Testis (tissue), 3 donors: ENCODE results near the gene BMP8A. TPM values are rescaled to one million over a fixed set of nuclear protein-coding genes. Genes with fewer than 3 reads are reported as not detected.

ENCODE experiments used
- DNase-seq: peaks from one replicate; pipeline ENCODE4 v3.0.0-alpha.2; 2019
- H3K27ac ChIP-seq, 2 donors: fragments of 200-600 bp; sonication (generic); one replicate each; pipeline ENCODE4 v1.5.1; 2019
- H3K27me3 ChIP-seq: fragments of 200-600 bp; sonication (generic); one replicate; pipeline ENCODE4 v1.5.1; 2019
- H3K36me3 ChIP-seq: fragments of 200-600 bp; sonication (generic); one replicate; pipeline ENCODE4 v1.5.1; 2017; ENCODE audit warnings: low read depth; ENCODE audit errors: missing control alignments
- H3K4me1 ChIP-seq: fragments of 200-600 bp; sonication (generic); one replicate; pipeline ENCODE4 v1.5.1; 2019
- H3K4me3 ChIP-seq, 2 donors: fragments of 200-600 bp; sonication (generic); one replicate each; pipeline ENCODE4 v1.5.1; 2017 to 2019
- H3K9me3 ChIP-seq: fragments of 200-600 bp; sonication (generic); one replicate; pipeline ENCODE4 v1.5.1; 2017
- POLR2A ChIP-seq: fragments of 450-650 bp; IDR thresholded peaks from one replicate; pipeline ENCODE4 v1.6.1; 2017; ENCODE audit warnings: antibody characterized with exemption, mild to moderate bottlenecking, moderate library complexity
- WGBS, 2 donors: methylation state at CpG; one replicate each; pipeline ENCODE4 v1.1.5; 2018; 5-methylcytosine and 5-hydroxymethylcytosine counted together
- intact Hi-C: fragments of 100-400 bp; cut with DNase I; formaldehyde crosslinking; loops from one replicate; pipeline ENCODE4 v1.15.1; 2023; ENCODE audit warnings: low total_unique reads
- polyA plus RNA-seq: library from polyadenylated mRNA; stranded (reverse); fragments of 350-450 nt; fragmentation: Illumina TruSeq; extraction: RNeasy Lipid Tissue Mini Kit (QIAGEN cat#74804); gene quantifications from one replicate; pipeline ENCODE4 v1.2.3, GENCODE V29; 2014; ENCODE audit warnings: low read depth, low replicate concordance; ENCODE audit not compliant: insufficient read depth
- total RNA-seq, 2 donors: library from RNA; depleted of rRNA; stranded (reverse); fragments of >200 nt; gene quantifications; one replicate each; pipeline ENCODE4 v1.2.3, GENCODE V29; 2016
- TF ChIP-seq, protein P1 (sequence below), 3 experiments: fragments of 450-650 bp in 2 of 3; fragments of 200-600 bp in 1 of 3; sonication (generic) in 1 of 3; IDR thresholded peaks; one replicate each; pipeline ENCODE4 v1.5.1; 2016 to 2019; ENCODE audit warnings: antibody characterized with exemption in 3 of 3, mild to moderate bottlenecking in 2 of 3, moderate library complexity in 1 of 3

The BMP8A gene
- total and polyA plus RNA-seq, 3 donors from 2014 or later, result 4.3 to 15.0 (median 5.6) TPM

GRCh38 chr1:39562886-39563285 lies 71.5 kb downstream of the BMP8A start:
- Histone ChIP-seq H3K27ac (no peak overlapping the region), H3K4me3 (no peak overlapping the region), H3K4me1 (no peaks in the 10 kb centered on the region), H3K36me3 (peaks cover 2% of the 10 kb centered on the region), H3K27me3 (no peaks in the 10 kb centered on the region), H3K9me3 (no peaks in the 10 kb centered on the region)
- TF ChIP-seq, protein P1, sequence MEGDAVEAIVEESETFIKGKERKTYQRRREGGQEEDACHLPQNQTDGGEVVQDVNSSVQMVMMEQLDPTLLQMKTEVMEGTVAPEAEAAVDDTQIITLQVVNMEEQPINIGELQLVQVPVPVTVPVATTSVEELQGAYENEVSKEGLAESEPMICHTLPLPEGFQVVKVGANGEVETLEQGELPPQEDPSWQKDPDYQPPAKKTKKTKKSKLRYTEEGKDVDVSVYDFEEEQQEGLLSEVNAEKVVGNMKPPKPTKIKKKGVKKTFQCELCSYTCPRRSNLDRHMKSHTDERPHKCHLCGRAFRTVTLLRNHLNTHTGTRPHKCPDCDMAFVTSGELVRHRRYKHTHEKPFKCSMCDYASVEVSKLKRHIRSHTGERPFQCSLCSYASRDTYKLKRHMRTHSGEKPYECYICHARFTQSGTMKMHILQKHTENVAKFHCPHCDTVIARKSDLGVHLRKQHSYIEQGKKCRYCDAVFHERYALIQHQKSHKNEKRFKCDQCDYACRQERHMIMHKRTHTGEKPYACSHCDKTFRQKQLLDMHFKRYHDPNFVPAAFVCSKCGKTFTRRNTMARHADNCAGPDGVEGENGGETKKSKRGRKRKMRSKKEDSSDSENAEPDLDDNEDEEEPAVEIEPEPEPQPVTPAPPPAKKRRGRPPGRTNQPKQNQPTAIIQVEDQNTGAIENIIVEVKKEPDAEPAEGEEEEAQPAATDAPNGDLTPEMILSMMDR (IDR thresholded peaks at IDR 0.05), result no peak
- TF ChIP-seq POLR2A, result no peak
- WGBS, 2 donors, result 73 to 87% methylated on average over 3 of the region's 3 CpGs
- intact Hi-C loops, result no loop called here
- no peak for DNase-seq

- TF ChIP-seq POLR2A, result no peak
- TF ChIP-seq, protein P1 (IDR thresholded peaks at IDR 0.05), result no peak
- Histone ChIP-seq H3K9me3 (no peaks in the 10 kb centered on the region), H3K4me1 (no peaks in the 10 kb centered on the region), H3K27me3 (no peaks in the 10 kb centered on the region), H3K27ac (no peak overlapping the region), H3K4me3 (no peak overlapping the region), H3K36me3 (peaks cover 2% of the 10 kb centered on the region)
- 94 to 95% methylated on average over 15 of the region's 15 CpGs for WGBS, 2 donors
- DNase-seq, result no peak
- intact Hi-C loops, result no loop called here
Measured at GRCh38 chr1:39563669-39564068, 72.2 kb downstream of the BMP8A start.

- no peak for DNase-seq
- Histone ChIP-seq H3K27me3 (no peaks in the 10 kb centered on the region), H3K4me1 (no peaks in the 10 kb centered on the region), H3K9me3 (no peaks in the 10 kb centered on the region), H3K4me3 (no peak overlapping the region), H3K27ac (peak overlapping the region in 1 of 2 donors; percentile 1), H3K36me3 (peaks cover 2% of the 10 kb centered on the region)
- 88 to 92% methylated on average over 7 of the region's 7 CpGs for WGBS, 2 donors
- intact Hi-C loops, result no loop called here
- TF ChIP-seq, protein P1 (IDR thresholded peaks at IDR 0.05), result no peak
- no peak for TF ChIP-seq POLR2A
Measured at GRCh38 chr1:39564340-39564739, 72.9 kb downstream of the BMP8A start.

GRCh38 chr1:39564941-39565340 lies 73.5 kb downstream of the BMP8A start:
- no peak overlapping the region for H3K27ac ChIP-seq
- no peak for TF ChIP-seq POLR2A
- TF ChIP-seq, protein P1 (IDR thresholded peaks at IDR 0.05), result no peak
- 86 to 88% methylated on average over 6 of the region's 6 CpGs for WGBS, 2 donors
- peaks cover 2% of the 10 kb centered on the region for H3K36me3 ChIP-seq
- H3K9me3 ChIP-seq, result no peaks in the 10 kb centered on the region
- intact Hi-C loops, result no loop called here
- H3K27me3 ChIP-seq, result no peaks in the 10 kb centered on the region
- no peak for DNase-seq
- H3K4me1 ChIP-seq, result no peaks in the 10 kb centered on the region
- H3K4me3 ChIP-seq, result no peak overlapping the region

DNA sequence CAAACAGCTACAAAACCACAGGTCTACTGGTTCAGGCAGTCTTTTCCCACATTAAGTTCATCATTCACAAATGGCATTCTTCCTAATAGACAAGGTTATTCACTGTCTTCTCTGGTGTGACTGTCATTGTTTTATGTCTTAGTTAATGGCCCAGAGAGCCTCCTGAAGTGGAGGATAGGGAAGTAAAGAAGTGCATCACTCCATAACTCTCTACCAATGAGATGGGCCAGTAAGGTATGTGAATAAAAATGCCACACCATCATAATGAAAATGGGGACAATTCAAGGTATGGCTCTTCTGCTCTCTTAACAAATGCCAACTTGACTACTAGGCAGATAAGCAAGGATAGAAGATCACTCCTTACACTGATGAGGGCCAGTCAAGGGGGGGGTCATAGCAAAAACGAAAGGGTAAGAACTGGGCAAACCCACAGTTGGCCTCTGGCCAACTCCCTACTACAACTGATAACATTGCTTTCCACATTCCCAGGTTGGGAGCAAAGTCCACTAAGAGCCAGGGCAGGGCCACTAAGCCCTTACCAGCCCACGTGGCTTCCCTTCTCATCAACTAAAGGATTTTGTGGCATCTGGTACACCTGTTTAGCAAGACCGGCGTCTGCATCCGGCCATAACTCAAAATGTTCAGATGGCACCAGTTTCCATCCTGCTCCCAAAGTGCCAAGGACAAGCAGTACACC lies 75.2 kb downstream of the BMP8A start:
- no peaks in the 10 kb centered on the region for H3K27me3 ChIP-seq
- TF ChIP-seq, protein P1 (IDR thresholded peaks at IDR 0.05), result no peak
- no peak for TF ChIP-seq POLR2A
- H3K27ac ChIP-seq, result no peak overlapping the region
- no peaks in the 10 kb centered on the region for H3K4me1 ChIP-seq
- DNase-seq, result no peak
- intact Hi-C loops, result no loop called here
- peaks cover 2% of the 10 kb centered on the region for H3K36me3 ChIP-seq
- no peak overlapping the region for H3K4me3 ChIP-seq
- H3K9me3 ChIP-seq, result no peaks in the 10 kb centered on the region
- WGBS, 2 donors, result 59 to 73% methylated on average over 5 of the region's 5 CpGs
